Measurements from ENCODE around the gene PCDH9. TPM values are rescaled to one million over a fixed set of nuclear protein-coding genes. Genes with fewer than 3 reads are reported as not detected.

The PCDH9 gene
- polyA plus RNA-seq, 1 of the 3 experiments (the other 2 are of a cell fraction): 1.3 TPM

DNA sequence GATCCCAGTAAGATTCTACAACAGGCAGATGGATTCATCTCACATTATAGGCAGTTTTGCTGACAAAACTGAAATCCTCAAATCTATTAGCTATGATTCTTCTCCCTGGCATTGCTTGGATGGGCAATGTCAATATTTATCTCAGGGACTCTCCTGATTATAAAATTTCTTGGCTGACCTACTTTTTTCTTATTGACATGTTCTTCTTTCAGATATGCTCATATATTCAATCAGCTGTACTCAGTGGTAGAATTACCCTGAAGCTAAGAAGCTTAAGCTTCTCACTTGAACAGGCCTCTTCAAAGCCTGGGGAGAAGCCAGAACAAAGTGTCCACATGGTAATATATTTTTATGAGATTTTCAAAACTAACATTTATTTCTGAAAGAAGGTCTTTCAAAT, 513.6 kb downstream of the PCDH9 start (continued):
- TF ChIP-seq, protein P1, sequence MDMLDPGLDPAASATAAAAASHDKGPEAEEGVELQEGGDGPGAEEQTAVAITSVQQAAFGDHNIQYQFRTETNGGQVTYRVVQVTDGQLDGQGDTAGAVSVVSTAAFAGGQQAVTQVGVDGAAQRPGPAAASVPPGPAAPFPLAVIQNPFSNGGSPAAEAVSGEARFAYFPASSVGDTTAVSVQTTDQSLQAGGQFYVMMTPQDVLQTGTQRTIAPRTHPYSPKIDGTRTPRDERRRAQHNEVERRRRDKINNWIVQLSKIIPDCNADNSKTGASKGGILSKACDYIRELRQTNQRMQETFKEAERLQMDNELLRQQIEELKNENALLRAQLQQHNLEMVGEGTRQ (IDR thresholded peaks at IDR 0.05; ENCODE audit: borderline replicate concordance, low read depth, low read length): no peak
- TF ChIP-seq, protein P2, sequence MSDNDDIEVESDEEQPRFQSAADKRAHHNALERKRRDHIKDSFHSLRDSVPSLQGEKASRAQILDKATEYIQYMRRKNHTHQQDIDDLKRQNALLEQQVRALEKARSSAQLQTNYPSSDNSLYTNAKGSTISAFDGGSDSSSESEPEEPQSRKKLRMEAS (IDR thresholded peaks at IDR 0.05; ENCODE audit: low read depth): no peak
- TF ChIP-seq FOXM1 (IDR thresholded peaks at IDR 0.05; ENCODE audit: low read depth) (no peak), NRF1 (IDR thresholded peaks at IDR 0.05; ENCODE audit: low read depth, low read length) (no peak), EZH2phosphoT487 (IDR thresholded peaks at IDR 0.05; ENCODE audit: borderline replicate concordance, low read depth) (no peak), TEAD4 (IDR thresholded peaks at IDR 0.05; ENCODE audit: borderline replicate concordance, insufficient read depth) (no peak), ELF1 (IDR thresholded peaks at IDR 0.05) (no peak), MXI1 (IDR thresholded peaks at IDR 0.05; ENCODE audit: low read depth, low read length) (no peak), RAD21 (IDR thresholded peaks at IDR 0.05; ENCODE audit: low read length) (no peak)

DNA sequence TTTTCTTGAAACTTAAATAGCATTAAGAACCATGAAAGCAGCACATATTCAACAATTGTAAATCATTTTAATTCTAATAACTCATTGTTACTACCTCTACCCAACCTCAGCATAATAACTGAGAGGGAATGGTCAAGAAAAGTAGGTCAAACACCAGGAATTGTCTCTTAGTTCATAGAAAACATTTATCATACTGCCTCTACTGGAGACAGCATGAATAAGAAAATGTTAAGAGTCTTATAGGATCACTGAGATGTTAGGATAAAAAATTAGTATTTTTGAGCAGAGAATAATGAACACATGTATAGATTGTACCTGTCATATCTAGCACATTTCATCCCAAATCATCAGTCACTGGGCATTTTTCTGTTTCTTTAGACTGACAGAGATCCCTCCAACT, 515.3 kb downstream of the PCDH9 start:
- ChIA-PET CTCF (no interaction called here), POLR2A (no interaction called here)
- TF ChIP-seq, protein P3, sequence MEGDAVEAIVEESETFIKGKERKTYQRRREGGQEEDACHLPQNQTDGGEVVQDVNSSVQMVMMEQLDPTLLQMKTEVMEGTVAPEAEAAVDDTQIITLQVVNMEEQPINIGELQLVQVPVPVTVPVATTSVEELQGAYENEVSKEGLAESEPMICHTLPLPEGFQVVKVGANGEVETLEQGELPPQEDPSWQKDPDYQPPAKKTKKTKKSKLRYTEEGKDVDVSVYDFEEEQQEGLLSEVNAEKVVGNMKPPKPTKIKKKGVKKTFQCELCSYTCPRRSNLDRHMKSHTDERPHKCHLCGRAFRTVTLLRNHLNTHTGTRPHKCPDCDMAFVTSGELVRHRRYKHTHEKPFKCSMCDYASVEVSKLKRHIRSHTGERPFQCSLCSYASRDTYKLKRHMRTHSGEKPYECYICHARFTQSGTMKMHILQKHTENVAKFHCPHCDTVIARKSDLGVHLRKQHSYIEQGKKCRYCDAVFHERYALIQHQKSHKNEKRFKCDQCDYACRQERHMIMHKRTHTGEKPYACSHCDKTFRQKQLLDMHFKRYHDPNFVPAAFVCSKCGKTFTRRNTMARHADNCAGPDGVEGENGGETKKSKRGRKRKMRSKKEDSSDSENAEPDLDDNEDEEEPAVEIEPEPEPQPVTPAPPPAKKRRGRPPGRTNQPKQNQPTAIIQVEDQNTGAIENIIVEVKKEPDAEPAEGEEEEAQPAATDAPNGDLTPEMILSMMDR (IDR thresholded peaks at IDR 0.05): peak; percentile 46
- TF ChIP-seq NRF1 (IDR thresholded peaks at IDR 0.05; ENCODE audit: low read depth, low read length) (no peak), GATA2 (CRISPR knock-in tag; IDR thresholded peaks at IDR 0.05) (no peak), EZH2phosphoT487 (IDR thresholded peaks at IDR 0.05; ENCODE audit: borderline replicate concordance, low read depth) (no peak)
- TF ChIP-seq, protein P4, sequence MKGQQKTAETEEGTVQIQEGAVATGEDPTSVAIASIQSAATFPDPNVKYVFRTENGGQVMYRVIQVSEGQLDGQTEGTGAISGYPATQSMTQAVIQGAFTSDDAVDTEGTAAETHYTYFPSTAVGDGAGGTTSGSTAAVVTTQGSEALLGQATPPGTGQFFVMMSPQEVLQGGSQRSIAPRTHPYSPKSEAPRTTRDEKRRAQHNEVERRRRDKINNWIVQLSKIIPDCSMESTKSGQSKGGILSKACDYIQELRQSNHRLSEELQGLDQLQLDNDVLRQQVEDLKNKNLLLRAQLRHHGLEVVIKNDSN (IDR thresholded peaks at IDR 0.05; ENCODE audit: borderline replicate concordance, low read depth): no peak
- Histone ChIP-seq H3K36me3 (replicated peaks in 1 of 2; ENCODE audit: control insufficient read depth in 1 of 2, insufficient read depth in 2 of 2, low read length in 1 of 2) (no peaks in the 10 kb centered on the region), H4K20me1 (ENCODE audit: insufficient read depth) (no peaks in the 10 kb centered on the region), H3K4me3 (ENCODE audit: low read depth in 2 of 2, low read length in 1 of 2) (no peak overlapping the region), H3K79me2 (ENCODE audit: insufficient read depth) (no peaks in the 10 kb centered on the region), H2AFZ (ENCODE audit: low read depth) (no peak overlapping the region), H3K9ac (no peak overlapping the region), H3K9me2 (no peaks in the 10 kb centered on the region), H3K4me1 (ENCODE audit: control insufficient read depth in 1 of 2, insufficient read depth in 2 of 2, low read depth in 1 of 2, low read length in 1 of 2) (no peaks in the 10 kb centered on the region), H3K27ac (ENCODE audit: low read depth in 2 of 2, low read length in 1 of 2) (no peak overlapping the region), H3F3A (replicated peaks; ENCODE audit: insufficient read depth) (no peaks in the 10 kb centered on the region), H3K27me3 (ENCODE audit: insufficient read depth) (no peaks in the 10 kb centered on the region), H3K9me3 (no peaks in the 10 kb centered on the region), H3K4me2 (no peak overlapping the region)
- no peak for DNase-seq

DNA sequence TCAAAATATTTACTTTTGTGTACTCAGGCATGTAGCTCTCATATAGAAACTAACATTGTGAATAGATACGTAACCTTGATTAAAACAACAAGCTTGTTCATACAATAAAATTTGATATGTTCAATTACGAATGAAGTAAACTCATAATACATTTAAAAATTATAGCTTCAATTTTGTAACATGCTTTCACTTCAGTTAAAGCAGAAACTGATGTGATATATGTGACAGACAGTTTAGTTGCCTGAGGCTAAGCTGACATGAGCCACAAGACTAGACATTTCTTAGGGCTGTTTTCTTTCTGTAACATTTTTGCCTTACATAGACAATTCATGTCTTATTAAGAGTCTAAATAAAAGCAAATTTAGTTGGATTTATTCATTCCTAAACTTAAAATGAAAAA, 526.0 kb downstream of the PCDH9 start:
- Histone ChIP-seq H3K4me1 (ENCODE audit: control insufficient read depth in 1 of 2, insufficient read depth in 2 of 2, low read depth in 1 of 2, low read length in 1 of 2) (peaks cover 0 to 2% of the 10 kb centered on the region in 2 experiments; a peak in 2 of 4 replicates), H3K9me2 (no peaks in the 10 kb centered on the region), H2AFZ (ENCODE audit: low read depth) (no peak overlapping the region), H3F3A (replicated peaks; ENCODE audit: insufficient read depth) (no peaks in the 10 kb centered on the region), H3K9ac (no peak overlapping the region), H3K4me3 (ENCODE audit: low read depth in 2 of 2, low read length in 1 of 2) (no peak overlapping the region), H3K4me2 (no peak overlapping the region), H3K79me2 (ENCODE audit: insufficient read depth) (no peaks in the 10 kb centered on the region), H3K27ac (ENCODE audit: low read depth in 2 of 2, low read length in 1 of 2) (no peak overlapping the region), H4K20me1 (ENCODE audit: insufficient read depth) (no peaks in the 10 kb centered on the region), H3K27me3 (ENCODE audit: insufficient read depth) (no peaks in the 10 kb centered on the region), H3K36me3 (replicated peaks in 1 of 2; ENCODE audit: control insufficient read depth in 1 of 2, insufficient read depth in 2 of 2, low read length in 1 of 2) (no peaks in the 10 kb centered on the region), H3K9me3 (no peaks in the 10 kb centered on the region)
- WGBS (ENCODE audit: low lambda C conversion rate): 84% methylated on average over 2 of the region's 2 CpGs
- CTCF ChIA-PET: interaction anchor here (0.7 to 1.3 kb wide), 2 partner anchors 15 to 520 kb away, joined by 3 to 4 read pairs; no protein-coding TSS in a partner anchor
- DNase-seq: no peak
- POLR2A ChIA-PET: no interaction called here
- TF ChIP-seq ELF1 (IDR thresholded peaks at IDR 0.05) (no peak), FOSL2 (IDR thresholded peaks at IDR 0.05; ENCODE audit: borderline replicate concordance, low read depth) (no peak), YY1 (IDR thresholded peaks at IDR 0.05; ENCODE audit: low read depth) (no peak), GABPA (IDR thresholded peaks at IDR 0.05; ENCODE audit: low read depth) (no peak), EP300 (IDR thresholded peaks at IDR 0.05; ENCODE audit: borderline replicate concordance in 1 of 2, low read depth in 1 of 2, low read length in 1 of 2) (no peak), SMC3 (IDR thresholded peaks at IDR 0.05; ENCODE audit: low read depth, low read length) (no peak), FOXM1 (IDR thresholded peaks at IDR 0.05; ENCODE audit: low read depth) (no peak), RFX5 (IDR thresholded peaks at IDR 0.05; ENCODE audit: low read length) (no peak), JUND (IDR thresholded peaks at IDR 0.05) (no peak), RAD21 (IDR thresholded peaks at IDR 0.05; ENCODE audit: low read length) (no peak), RXRA (IDR thresholded peaks at IDR 0.05; ENCODE audit: borderline replicate concordance, low read depth) (no peak), EZH2phosphoT487 (IDR thresholded peaks at IDR 0.05; ENCODE audit: borderline replicate concordance, low read depth) (no peak), MEF2A (IDR thresholded peaks at IDR 0.05; ENCODE audit: borderline replicate concordance, low read depth) (no peak), FOXJ3 (CRISPR knock-in tag; IDR thresholded peaks at IDR 0.05) (no peak)

Data from SK-N-SH (cell line).